GM18517 (cell line): ENCODE results near the gene LDLR.
"Not testable (repeated sequence)": the region's sequence is repeated elsewhere in the genome, so short reads cannot be mapped to it uniquely, and the experiment has no call there.

Source experiments
- ATAC-seq: cut with Tn5 transposase; IDR thresholded peaks from one replicate; pipeline ENCODE4 v1.9.1; 2021; ENCODE audit warnings: mild to moderate bottlenecking, moderate library complexity; ENCODE audit not compliant: unreplicated experiment

Gene LDLR

GRCh38 chr19:11070123-11070522, 19.1 kb upstream of the LDLR start:
- ATAC-seq: no peak

- ATAC-seq: no peak
Observed at GRCh38 chr19:11073568-11073967, 15.7 kb upstream of the LDLR start.

GRCh38 chr19:11076792-11077191, 12.5 kb upstream of the LDLR start:
- not testable (repeated sequence) for ATAC-seq

- no peak for ATAC-seq
Observed at GRCh38 chr19:11078893-11079292, 10.4 kb upstream of the LDLR start.

- ATAC-seq: no peak
Observed at GRCh38 chr19:11079999-11080398, 9.3 kb upstream of the LDLR start.

GRCh38 chr19:11087870-11088505, 1.3 kb upstream of the LDLR start:
- ATAC-seq: no peak

- ATAC-seq: no peak
Observed at GRCh38 chr19:11088506-11089253, 583 bp upstream of the LDLR start.

- not testable (repeated sequence) for ATAC-seq
Observed at GRCh38 chr19:11090014-11090263, 676 bp downstream of the LDLR start.

GRCh38 chr19:11090264-11090996, 1.2 kb downstream of the LDLR start:
- ATAC-seq: peak; percentile 51

GRCh38 chr19:11090997-11091702, 1.9 kb downstream of the LDLR start:
- ATAC-seq: no peak

- ATAC-seq: no peak
Observed at GRCh38 chr19:11091703-11092153, 2.5 kb downstream of the LDLR start.

GRCh38 chr19:11092181-11092538, 2.9 kb downstream of the LDLR start:
- ATAC-seq: no peak

GRCh38 chr19:11093689-11094238, 4.5 kb downstream of the LDLR start:
- ATAC-seq: no peak

GRCh38 chr19:11094520-11094894, 5.2 kb downstream of the LDLR start:
- ATAC-seq: no peak

GRCh38 chr19:11096210-11096841, 7.1 kb downstream of the LDLR start:
- peak; percentile 72 for ATAC-seq

- not testable (repeated sequence) for ATAC-seq
Observed at GRCh38 chr19:11097367-11097766, 8.1 kb downstream of the LDLR start.

GRCh38 chr19:11098327-11098726, 9.1 kb downstream of the LDLR start:
- ATAC-seq: no peak

GRCh38 chr19:11098861-11099260, 9.6 kb downstream of the LDLR start:
- no peak for ATAC-seq

- ATAC-seq: no peak
Observed at GRCh38 chr19:11100049-11100448, 10.8 kb downstream of the LDLR start.

GRCh38 chr19:11101057-11101456, 11.8 kb downstream of the LDLR start:
- no peak for ATAC-seq

- no peak for ATAC-seq
Observed at GRCh38 chr19:11102944-11103343, 13.7 kb downstream of the LDLR start.
